IMR-90 (cell line): Measurements from ENCODE around the gene TPGS2.

Experiments
- CTCF ChIP-seq: conservative IDR thresholded peaks from 2 replicates; pipeline ENCODE4 v1.5.1; 2012; ENCODE audit warnings: mild to moderate bottlenecking, low read depth, low read length, improper control_type of control experiment
- MXI1 ChIP-seq: IDR thresholded peaks from 2 replicates; pipeline ENCODE4 v1.6.1; 2012; ENCODE audit warnings: low read depth, mild to moderate bottlenecking, low read length, moderate library complexity, borderline replicate concordance
- POLR2A ChIP-seq: IDR thresholded peaks from 2 replicates; pipeline ENCODE4 v1.6.1; 2012; ENCODE audit warnings: mild to moderate bottlenecking, low read depth, low read length
- RAD21 ChIP-seq: IDR thresholded peaks from 2 replicates; pipeline ENCODE4 v1.6.1; 2012; ENCODE audit warnings: low read length, improper control_type of control experiment
- RCOR1 ChIP-seq: IDR thresholded peaks from 2 replicates; pipeline ENCODE4 v1.6.1; 2012; ENCODE audit warnings: mild to moderate bottlenecking, low read length, improper control_type of control experiment; ENCODE audit not compliant: insufficient replicate concordance

GRCh38 chr18:36776650-36777049 lies 52.2 kb downstream of the TPGS2 start:
- no peak for TF ChIP-seq CTCF
- TF ChIP-seq MXI1, result no peak
- no peak for TF ChIP-seq RCOR1
- no peak for TF ChIP-seq POLR2A
- no peak for TF ChIP-seq RAD21
